Vagina (tissue), 2 donors: ENCODE measurements around the gene NYAP2.

ENCODE experiments used
- POLR2A ChIP-seq, 2 donors: fragments of 450-650 bp; IDR thresholded peaks; one replicate each; pipeline ENCODE4 v1.6.1; 2017; ENCODE audit warnings: antibody characterized with exemption in 2 of 2, mild to moderate bottlenecking in 2 of 2, moderate library complexity in 2 of 2
- TF ChIP-seq, protein P1 (sequence below), 3 experiments: fragments of 450-650 bp in 2 of 3; fragments of 200-600 bp in 1 of 3; sonication (generic) in 1 of 3; IDR thresholded peaks; one replicate each; pipeline ENCODE4 v1.5.1; 2017 to 2019; ENCODE audit warnings: antibody characterized with exemption in 3 of 3, mild to moderate bottlenecking in 2 of 3, moderate library complexity in 2 of 3

DNA sequence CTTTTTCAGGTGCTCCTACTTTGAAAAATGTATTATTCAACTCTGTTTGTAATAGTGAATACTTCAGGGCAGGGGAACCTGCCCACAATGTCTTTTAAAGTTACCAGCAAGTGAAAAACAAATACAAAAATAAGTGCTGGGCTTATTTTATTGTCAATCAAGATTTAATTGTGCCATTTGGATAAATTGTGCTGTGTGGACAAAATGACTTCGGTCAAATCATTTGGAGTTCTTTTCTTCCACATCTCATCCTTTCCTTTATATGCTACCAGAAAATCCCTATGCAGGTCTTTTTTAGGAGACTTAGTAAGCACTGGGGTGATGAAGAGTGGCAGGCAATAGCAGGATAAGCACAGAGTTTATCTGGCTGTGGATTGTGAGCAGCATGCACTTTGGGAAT, 63.9 kb downstream of the NYAP2 start:
- TF ChIP-seq, protein P1, sequence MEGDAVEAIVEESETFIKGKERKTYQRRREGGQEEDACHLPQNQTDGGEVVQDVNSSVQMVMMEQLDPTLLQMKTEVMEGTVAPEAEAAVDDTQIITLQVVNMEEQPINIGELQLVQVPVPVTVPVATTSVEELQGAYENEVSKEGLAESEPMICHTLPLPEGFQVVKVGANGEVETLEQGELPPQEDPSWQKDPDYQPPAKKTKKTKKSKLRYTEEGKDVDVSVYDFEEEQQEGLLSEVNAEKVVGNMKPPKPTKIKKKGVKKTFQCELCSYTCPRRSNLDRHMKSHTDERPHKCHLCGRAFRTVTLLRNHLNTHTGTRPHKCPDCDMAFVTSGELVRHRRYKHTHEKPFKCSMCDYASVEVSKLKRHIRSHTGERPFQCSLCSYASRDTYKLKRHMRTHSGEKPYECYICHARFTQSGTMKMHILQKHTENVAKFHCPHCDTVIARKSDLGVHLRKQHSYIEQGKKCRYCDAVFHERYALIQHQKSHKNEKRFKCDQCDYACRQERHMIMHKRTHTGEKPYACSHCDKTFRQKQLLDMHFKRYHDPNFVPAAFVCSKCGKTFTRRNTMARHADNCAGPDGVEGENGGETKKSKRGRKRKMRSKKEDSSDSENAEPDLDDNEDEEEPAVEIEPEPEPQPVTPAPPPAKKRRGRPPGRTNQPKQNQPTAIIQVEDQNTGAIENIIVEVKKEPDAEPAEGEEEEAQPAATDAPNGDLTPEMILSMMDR (IDR thresholded peaks at IDR 0.05): no peak
- no peak for TF ChIP-seq POLR2A (IDR thresholded peaks at IDR 0.05)
